PC-9 (cell line): ENCODE measurements around the gene CYP4F2.

ENCODE experiments used
- CTCF ChIP-seq: fragments of 200-600 bp; sonication (generic); conservative IDR thresholded peaks from 2 replicates; pipeline ENCODE4 v1.6.1; 2017; ENCODE audit warnings: mixed run types, antibody characterized with exemption, mild to moderate bottlenecking, moderate library complexity
- EZH2 ChIP-seq: fragments of 200-600 bp; sonication (generic); IDR thresholded peaks from 2 replicates; pipeline ENCODE4 v1.8.0; 2017; ENCODE audit warnings: antibody characterized with exemption, low read depth

GRCh38 chr19:15944401-15944800, 46.5 kb upstream of the CYP4F2 start:
- TF ChIP-seq CTCF = no peak
- no peak for TF ChIP-seq EZH2
